ENCODE measurements around the gene TLCD3B.

TLCD3B gene

GRCh38 chr16:29995324-29995910 lies 35.7 kb downstream of the TLCD3B start, which contains the start of gene HIRIP3:
HIRIP3 (minus strand) TSS chr16:29995617; CDS start chr16:29995605, 12 bp downstream.
- in situ Hi-C loops (cut with MboI; ENCODE audit: low pct_unique_long_range_greater_than_20kb, low sequenced_read_pairs) = no loop called here
- peak; percentile 83 for DNase-seq

GRCh38 chr16:29994600-29995323 lies 36.3 kb downstream of the TLCD3B start:
- in situ Hi-C loops (cut with MboI; ENCODE audit: low pct_unique_long_range_greater_than_20kb, low sequenced_read_pairs) = no loop called here
- DNase-seq = no peak

- DNase-seq = no peak
Observed at GRCh38 chr16:29993903-29994599, 37.0 kb downstream of the TLCD3B start.

GRCh38 chr16:29993191-29993902 lies 37.7 kb downstream of the TLCD3B start:
- in situ Hi-C loops (cut with MboI; ENCODE audit: low pct_unique_long_range_greater_than_20kb, low sequenced_read_pairs) = no loop called here

More at GRCh38 chr16:29993903-29994599, 37.0 kb downstream of the TLCD3B start:
- in situ Hi-C loops (cut with MboI; ENCODE audit: low pct_unique_long_range_greater_than_20kb, low sequenced_read_pairs) = no loop called here

GRCh38 chr16:29992344-29992967 lies 38.6 kb downstream of the TLCD3B start:
- DNase-seq = no peak
- in situ Hi-C loops (cut with MboI; ENCODE audit: low pct_unique_long_range_greater_than_20kb, low sequenced_read_pairs) = no loop called here

More at GRCh38 chr16:29993191-29993902, 37.7 kb downstream of the TLCD3B start:
- DNase-seq = no peak

GRCh38 chr16:29991571-29991904 lies 39.5 kb downstream of the TLCD3B start:
- in situ Hi-C loops (cut with MboI; ENCODE audit: low pct_unique_long_range_greater_than_20kb, low sequenced_read_pairs) = no loop called here
- DNase-seq = no peak

- DNase-seq = no peak
- in situ Hi-C loops (cut with MboI; ENCODE audit: low pct_unique_long_range_greater_than_20kb, low sequenced_read_pairs) = no loop called here
Observed at GRCh38 chr16:29990883-29991570, 40.0 kb downstream of the TLCD3B start.

GRCh38 chr16:29990034-29990433 lies 41.0 kb downstream of the TLCD3B start:
- DNase-seq = no peak
- in situ Hi-C loops (cut with MboI; ENCODE audit: low pct_unique_long_range_greater_than_20kb, low sequenced_read_pairs) = no loop called here

GRCh38 chr16:29989111-29989858 lies 41.8 kb downstream of the TLCD3B start:
- no peak for DNase-seq
- in situ Hi-C loops (cut with MboI; ENCODE audit: low pct_unique_long_range_greater_than_20kb, low sequenced_read_pairs) = no loop called here

GRCh38 chr16:29988346-29989075 lies 42.6 kb downstream of the TLCD3B start:
- no peak for DNase-seq
- in situ Hi-C loops (cut with MboI; ENCODE audit: low pct_unique_long_range_greater_than_20kb, low sequenced_read_pairs) = no loop called here

- in situ Hi-C loops (cut with MboI; ENCODE audit: low pct_unique_long_range_greater_than_20kb, low sequenced_read_pairs) = no loop called here
- no peak for DNase-seq
Observed at GRCh38 chr16:29987371-29988085, 43.5 kb downstream of the TLCD3B start.

- in situ Hi-C loops (cut with MboI; ENCODE audit: low pct_unique_long_range_greater_than_20kb, low sequenced_read_pairs) = no loop called here
- no peak for DNase-seq
Observed at GRCh38 chr16:29986931-29987330, 44.1 kb downstream of the TLCD3B start.

- in situ Hi-C loops (cut with MboI; ENCODE audit: low pct_unique_long_range_greater_than_20kb, low sequenced_read_pairs) = no loop called here
- DNase-seq = no peak
Observed at GRCh38 chr16:29986231-29986630, 44.8 kb downstream of the TLCD3B start.

- DNase-seq = no peak
- in situ Hi-C loops (cut with MboI; ENCODE audit: low pct_unique_long_range_greater_than_20kb, low sequenced_read_pairs) = no loop called here
Observed at GRCh38 chr16:29985271-29985811, 45.7 kb downstream of the TLCD3B start.

- in situ Hi-C loops (cut with MboI; ENCODE audit: low pct_unique_long_range_greater_than_20kb, low sequenced_read_pairs) = no loop called here
- no peak for DNase-seq
Observed at GRCh38 chr16:29984764-29985147, 46.3 kb downstream of the TLCD3B start.

- in situ Hi-C loops (cut with MboI; ENCODE audit: low pct_unique_long_range_greater_than_20kb, low sequenced_read_pairs) = no loop called here
- no peak for DNase-seq
Observed at GRCh38 chr16:29984137-29984763, 46.8 kb downstream of the TLCD3B start.
